ENCODE data around the gene PCDH9.

The PCDH9 gene

GRCh38 chr13:66459143-66459542, 771.0 kb downstream of the PCDH9 start:
- Histone ChIP-seq H2AK5ac (ENCODE audit: low read length, severe bottlenecking) (no peak overlapping the region), H3K4ac (ENCODE audit: low read depth in 1 of 2, low read length in 2 of 2) (no peak overlapping the region)

GRCh38 chr13:66446413-66446812, 783.7 kb downstream of the PCDH9 start:
- H4K91ac ChIP-seq (ENCODE audit: low read length), result no peak overlapping the region
- no peak overlapping the region for H2AFZ ChIP-seq (ENCODE audit: low read depth, low read length)
- no peak overlapping the region for H3K18ac ChIP-seq (ENCODE audit: low read depth in 1 of 2, low read length in 2 of 2)
- no peak overlapping the region for H2BK120ac ChIP-seq (ENCODE audit: low read depth, low read length)
- 90% methylated on average over 3 of the region's 4 CpGs for WGBS
- no peak overlapping the region for H3K4ac ChIP-seq (ENCODE audit: low read depth in 1 of 2, low read length in 2 of 2)
- no peak overlapping the region for H4K8ac ChIP-seq (ENCODE audit: low read length)
- no peak overlapping the region for H3K4me3 ChIP-seq (ENCODE audit: insufficient read depth in 1 of 2, low read depth in 1 of 2, low read length in 2 of 2)
- no peak overlapping the region for H3K23ac ChIP-seq (ENCODE audit: low read length in 2 of 2)
- no peaks in the 10 kb centered on the region for H3K4me1 ChIP-seq (ENCODE audit: control insufficient read depth, insufficient read depth, low read depth, low read length)
- no peak overlapping the region for H3K4me2 ChIP-seq (ENCODE audit: low read length, poor library complexity, severe bottlenecking)
- H3K9me3 ChIP-seq (ENCODE audit: control insufficient read depth, low read length), result no peaks in the 10 kb centered on the region
- no peak overlapping the region for H3K14ac ChIP-seq (ENCODE audit: low read length in 2 of 2)
- H3K9ac ChIP-seq (ENCODE audit: low read length), result no peak overlapping the region
- no peaks in the 10 kb centered on the region for H3K27me3 ChIP-seq (ENCODE audit: control insufficient read depth in 1 of 2, insufficient read depth in 1 of 2, low read length in 2 of 2)
- H3K79me1 ChIP-seq (replicated peaks; ENCODE audit: low read length, poor library complexity, severe bottlenecking), result no peaks in the 10 kb centered on the region
- no peaks in the 10 kb centered on the region for H3K36me3 ChIP-seq (ENCODE audit: control insufficient read depth in 1 of 2, insufficient read depth in 2 of 2, low read depth in 1 of 2, low read length in 2 of 2)
- no peak overlapping the region for H2BK15ac ChIP-seq (ENCODE audit: low read depth, poor library complexity, severe bottlenecking)
- H2BK12ac ChIP-seq (ENCODE audit: low read length in 2 of 2), result no peak overlapping the region
- H2BK5ac ChIP-seq (ENCODE audit: low read depth, low read length, poor library complexity, severe bottlenecking), result no peak overlapping the region
- no peak overlapping the region for H3K27ac ChIP-seq (ENCODE audit: low read length, poor library complexity, severe bottlenecking)
- H2AK5ac ChIP-seq (ENCODE audit: low read length, severe bottlenecking), result no peak overlapping the region
- DNase-seq, result no peak

More at GRCh38 chr13:66459143-66459542, 771.0 kb downstream of the PCDH9 start:
- Histone ChIP-seq H2BK120ac (ENCODE audit: low read depth, low read length) (no peak overlapping the region), H3K27ac (ENCODE audit: low read length, poor library complexity, severe bottlenecking) (no peak overlapping the region), H3K4me2 (ENCODE audit: low read length, poor library complexity, severe bottlenecking) (no peak overlapping the region), H3K23ac (ENCODE audit: low read length in 2 of 2) (no peak overlapping the region), H3K4me3 (ENCODE audit: insufficient read depth in 1 of 2, low read depth in 1 of 2, low read length in 2 of 2) (no peak overlapping the region), H4K8ac (ENCODE audit: low read length) (no peak overlapping the region), H3K18ac (ENCODE audit: low read depth in 1 of 2, low read length in 2 of 2) (no peak overlapping the region), H3K9ac (ENCODE audit: low read length) (no peak overlapping the region), H3K36me3 (ENCODE audit: control insufficient read depth in 1 of 2, insufficient read depth in 2 of 2, low read depth in 1 of 2, low read length in 2 of 2) (no peaks in the 10 kb centered on the region), H3K79me1 (replicated peaks; ENCODE audit: low read length, poor library complexity, severe bottlenecking) (no peaks in the 10 kb centered on the region), H2BK12ac (ENCODE audit: low read length in 2 of 2) (no peak overlapping the region), H2AFZ (ENCODE audit: low read depth, low read length) (no peak overlapping the region), H4K91ac (ENCODE audit: low read length) (no peak overlapping the region), H2BK15ac (ENCODE audit: low read depth, poor library complexity, severe bottlenecking) (no peak overlapping the region), H3K4me1 (ENCODE audit: control insufficient read depth, insufficient read depth, low read depth, low read length) (no peaks in the 10 kb centered on the region), H3K27me3 (ENCODE audit: control insufficient read depth in 1 of 2, insufficient read depth in 1 of 2, low read length in 2 of 2) (no peaks in the 10 kb centered on the region), H3K14ac (ENCODE audit: low read length in 2 of 2) (no peak overlapping the region), H3K9me3 (ENCODE audit: control insufficient read depth, low read length) (no peaks in the 10 kb centered on the region), H2BK5ac (ENCODE audit: low read depth, low read length, poor library complexity, severe bottlenecking) (no peak overlapping the region)
- 94% methylated on average over 2 of the region's 2 CpGs for WGBS
- no peak for DNase-seq

GRCh38 chr13:66443926-66444325, 786.2 kb downstream of the PCDH9 start:
- peak; percentile 29 for DNase-seq
- H3K4ac ChIP-seq (ENCODE audit: low read depth in 1 of 2, low read length in 2 of 2), result no peak overlapping the region
- no peak overlapping the region for H3K14ac ChIP-seq (ENCODE audit: low read length in 2 of 2)
- H3K4me3 ChIP-seq (ENCODE audit: insufficient read depth in 1 of 2, low read depth in 1 of 2, low read length in 2 of 2), result no peak overlapping the region
- no peak overlapping the region for H3K9ac ChIP-seq (ENCODE audit: low read length)
- no peak overlapping the region for H2BK12ac ChIP-seq (ENCODE audit: low read length in 2 of 2)
- no peak overlapping the region for H4K8ac ChIP-seq (ENCODE audit: low read length)
- H2AFZ ChIP-seq (ENCODE audit: low read depth, low read length), result no peak overlapping the region
- H3K23ac ChIP-seq (ENCODE audit: low read length in 2 of 2), result no peak overlapping the region
- no peaks in the 10 kb centered on the region for H3K9me3 ChIP-seq (ENCODE audit: control insufficient read depth, low read length)
- no peak overlapping the region for H4K91ac ChIP-seq (ENCODE audit: low read length)
- no peak overlapping the region for H2AK5ac ChIP-seq (ENCODE audit: low read length, severe bottlenecking)
- no peaks in the 10 kb centered on the region for H3K27me3 ChIP-seq (ENCODE audit: control insufficient read depth in 1 of 2, insufficient read depth in 1 of 2, low read length in 2 of 2)
- no peak overlapping the region for H2BK15ac ChIP-seq (ENCODE audit: low read depth, poor library complexity, severe bottlenecking)
- H3K18ac ChIP-seq (ENCODE audit: low read depth in 1 of 2, low read length in 2 of 2), result no peak overlapping the region
- no peak overlapping the region for H2BK120ac ChIP-seq (ENCODE audit: low read depth, low read length)
- H3K4me1 ChIP-seq (ENCODE audit: control insufficient read depth, insufficient read depth, low read depth, low read length), result no peaks in the 10 kb centered on the region
- no peak overlapping the region for H3K4me2 ChIP-seq (ENCODE audit: low read length, poor library complexity, severe bottlenecking)
- no peak overlapping the region for H2BK5ac ChIP-seq (ENCODE audit: low read depth, low read length, poor library complexity, severe bottlenecking)
- H3K36me3 ChIP-seq (ENCODE audit: control insufficient read depth in 1 of 2, insufficient read depth in 2 of 2, low read depth in 1 of 2, low read length in 2 of 2), result no peaks in the 10 kb centered on the region
- WGBS, result 79% methylated on average over 1 of the region's 1 CpG
- no peak overlapping the region for H3K27ac ChIP-seq (ENCODE audit: low read length, poor library complexity, severe bottlenecking)
- H3K79me1 ChIP-seq (replicated peaks; ENCODE audit: low read length, poor library complexity, severe bottlenecking), result no peaks in the 10 kb centered on the region

- Histone ChIP-seq H2BK12ac (ENCODE audit: low read length in 2 of 2) (no peak overlapping the region), H3K9me3 (ENCODE audit: control insufficient read depth, low read length) (peaks cover 3% of the 10 kb centered on the region), H2BK120ac (ENCODE audit: low read depth, low read length) (no peak overlapping the region), H2BK5ac (ENCODE audit: low read depth, low read length, poor library complexity, severe bottlenecking) (no peak overlapping the region), H2AFZ (ENCODE audit: low read depth, low read length) (no peak overlapping the region), H3K4ac (ENCODE audit: low read depth in 1 of 2, low read length in 2 of 2) (no peak overlapping the region), H3K27ac (ENCODE audit: low read length, poor library complexity, severe bottlenecking) (no peak overlapping the region), H3K4me2 (ENCODE audit: low read length, poor library complexity, severe bottlenecking) (no peak overlapping the region), H3K4me1 (ENCODE audit: control insufficient read depth, insufficient read depth, low read depth, low read length) (no peaks in the 10 kb centered on the region), H3K36me3 (ENCODE audit: control insufficient read depth in 1 of 2, insufficient read depth in 2 of 2, low read depth in 1 of 2, low read length in 2 of 2) (no peaks in the 10 kb centered on the region), H3K4me3 (ENCODE audit: insufficient read depth in 1 of 2, low read depth in 1 of 2, low read length in 2 of 2) (no peak overlapping the region), H2AK5ac (ENCODE audit: low read length, severe bottlenecking) (no peak overlapping the region), H3K9ac (ENCODE audit: low read length) (no peak overlapping the region), H4K91ac (ENCODE audit: low read length) (no peak overlapping the region), H3K79me1 (replicated peaks; ENCODE audit: low read length, poor library complexity, severe bottlenecking) (no peaks in the 10 kb centered on the region), H3K14ac (ENCODE audit: low read length in 2 of 2) (no peak overlapping the region), H3K18ac (ENCODE audit: low read depth in 1 of 2, low read length in 2 of 2) (no peak overlapping the region), H3K23ac (ENCODE audit: low read length in 2 of 2) (no peak overlapping the region), H2BK15ac (ENCODE audit: low read depth, poor library complexity, severe bottlenecking) (no peak overlapping the region), H4K8ac (ENCODE audit: low read length) (no peak overlapping the region), H3K27me3 (ENCODE audit: control insufficient read depth in 1 of 2, insufficient read depth in 1 of 2, low read length in 2 of 2) (no peaks in the 10 kb centered on the region)
- DNase-seq, result no peak
- 100% methylated on average over 2 of the region's 3 CpGs for WGBS
Measured at GRCh38 chr13:66440938-66441337, 789.2 kb downstream of the PCDH9 start.
